Measurements from ENCODE around the gene CD248. TPM values are rescaled to one million over a fixed set of nuclear protein-coding genes. Genes with fewer than 3 reads are reported as not detected.
"Not testable (repeated sequence)": the region's sequence is repeated elsewhere in the genome, so short reads cannot be mapped to it uniquely, and the experiment has no call there.

CD248 gene
- total RNA-seq, 1 donor from 2014 or later, result 0.22 TPM

GRCh38 chr11:66321606-66322005 lies 4.8 kb upstream of the CD248 start:
- ATAC-seq (ENCODE audit: low read depth) (no peak), DNase-seq (no peak)
- Mint-ChIP-seq H3K27ac (no peak overlapping the region), H3K4me3 (no peak overlapping the region), H3K36me3 (ENCODE audit: low read depth) (no peaks in the 10 kb centered on the region), H3K27me3 (no peaks in the 10 kb centered on the region), H3K9me3 (no peaks in the 10 kb centered on the region), H3K4me1 (peaks cover 32% of the 10 kb centered on the region)
- POLR2A ChIA-PET, result no interaction called here
- TF ChIP-seq CTCF (IDR thresholded peaks at IDR 0.05), result no peak
- intact Hi-C loops (cut with micrococcal nuclease), result no loop called here
- CTCF ChIA-PET, result interaction anchor here (1.3 kb wide), 1 partner anchor 10 kb away, joined by 3 read pairs; no protein-coding TSS in a partner anchor

GRCh38 chr11:66320748-66321147 lies 3.9 kb upstream of the CD248 start:
- H3K36me3 Mint-ChIP-seq (ENCODE audit: low read depth); H3K4me3 Mint-ChIP-seq; H3K9me3 Mint-ChIP-seq; CTCF ChIA-PET; intact Hi-C loops (cut with micrococcal nuclease); DNase-seq; H3K27me3 Mint-ChIP-seq; ATAC-seq (ENCODE audit: low read depth); H3K27ac Mint-ChIP-seq; POLR2A ChIA-PET: not testable (repeated sequence)
- H3K4me1 Mint-ChIP-seq, result peaks cover 30% of the 10 kb centered on the region

- DNase-seq; intact Hi-C loops (cut with micrococcal nuclease); H3K4me3 Mint-ChIP-seq; ATAC-seq (ENCODE audit: low read depth); H3K9me3 Mint-ChIP-seq; POLR2A ChIA-PET; H3K36me3 Mint-ChIP-seq (ENCODE audit: low read depth); CTCF ChIA-PET; H3K27me3 Mint-ChIP-seq; H3K27ac Mint-ChIP-seq: not testable (repeated sequence)
- peaks cover 33% of the 10 kb centered on the region for H3K4me1 Mint-ChIP-seq
Observed at GRCh38 chr11:66320289-66320688, 3.4 kb upstream of the CD248 start.

GRCh38 chr11:66318600-66318970 lies 1.7 kb upstream of the CD248 start:
- intact Hi-C loops (cut with micrococcal nuclease), result no loop called here
- TF ChIP-seq CTCF (IDR thresholded peaks at IDR 0.05), result no peak
- Mint-ChIP-seq H3K27me3 (no peaks in the 10 kb centered on the region), H3K4me1 (peaks cover 42% of the 10 kb centered on the region), H3K27ac (peak overlapping the region; percentile 90), H3K4me3 (no peak overlapping the region), H3K36me3 (ENCODE audit: low read depth) (no peaks in the 10 kb centered on the region), H3K9me3 (no peaks in the 10 kb centered on the region)
- DNase-seq (no peak), ATAC-seq (ENCODE audit: low read depth) (no peak)
- ChIA-PET CTCF (no interaction called here), POLR2A (interaction anchor here (0.6 to 2.3 kb wide), 8 partner anchors 8 to 1779 kb away, joined by 3 to 9 read pairs (median 6); partner anchors contain the start of genes RIN1 and YIF1A)

- Mint-ChIP-seq H3K4me1 (peaks cover 45% of the 10 kb centered on the region), H3K27me3 (no peaks in the 10 kb centered on the region), H3K36me3 (ENCODE audit: low read depth) (no peaks in the 10 kb centered on the region), H3K9me3 (no peaks in the 10 kb centered on the region), H3K27ac (peak overlapping the region; percentile 90), H3K4me3 (peak overlapping the region; percentile 74)
- ChIA-PET CTCF (no interaction called here), POLR2A (interaction anchor here (0.6 to 2.3 kb wide), 13 partner anchors 9 to 1780 kb away, joined by 3 to 9 read pairs (median 5); partner anchors contain the start of genes RIN1, SF3B2 and YIF1A)
- DNase-seq, result no peak
- intact Hi-C loops (cut with micrococcal nuclease), result no loop called here
- peak; percentile 62 for ATAC-seq (ENCODE audit: low read depth)
- no peak for TF ChIP-seq CTCF (IDR thresholded peaks at IDR 0.05)
Observed at GRCh38 chr11:66317723-66318599, 1.1 kb upstream of the CD248 start.

GRCh38 chr11:66317322-66317722 lies 478 bp upstream of the CD248 start:
- TF ChIP-seq CTCF (IDR thresholded peaks at IDR 0.05), result no peak
- Mint-ChIP-seq H3K4me1 (peaks cover 48% of the 10 kb centered on the region), H3K9me3 (no peaks in the 10 kb centered on the region), H3K36me3 (ENCODE audit: low read depth) (no peaks in the 10 kb centered on the region), H3K4me3 (peak overlapping the region; percentile 74), H3K27me3 (no peaks in the 10 kb centered on the region), H3K27ac (peak overlapping the region; percentile 90)
- intact Hi-C loops (cut with micrococcal nuclease), result no loop called here
- ATAC-seq (ENCODE audit: low read depth) (peak; percentile 3), DNase-seq (peak; percentile 47)
- CTCF ChIA-PET, result no interaction called here
- POLR2A ChIA-PET, result interaction anchor here (0.6 to 2.3 kb wide), 12 partner anchors 18 to 458 kb away, joined by 3 to 9 read pairs (median 4); partner anchors contain the start of genes RIN1, SF3B2 and YIF1A

All from activated B cell treated with CpG ODN at 0.5 μM for 24 hours (primary cell).